22Rv1 (cell line): Measurements from ENCODE around the gene HIPK3.

ENCODE experiments used
- CTCF ChIP-seq: fragments of 450-650 bp; IDR thresholded peaks from 2 replicates; pipeline ENCODE4 v1.5.1; 2017; ENCODE audit warnings: mild to moderate bottlenecking
- ZFX ChIP-seq: fragments of 450-650 bp; IDR thresholded peaks from 2 replicates; pipeline ENCODE4 v1.6.1; 2017; ENCODE audit warnings: antibody characterized with exemption, borderline replicate concordance

- TF ChIP-seq CTCF (peak; percentile 67), ZFX (no peak)
Measured at GRCh38 chr11:33362051-33362910, 105.1 kb downstream of the HIPK3 start.
